OCI-LY3 (cell line): ENCODE results near the gene CCDC9B.

Experiments
- EZH2phosphoT487 ChIP-seq: fragments of 200-600 bp; shearing (Covaris generic); IDR thresholded peaks from 2 replicates; pipeline ENCODE4 v1.6.1; 2018; ENCODE audit warnings: antibody characterized with exemption, mixed run types, low read depth
- TF ChIP-seq, protein P1 (sequence below): fragments of 200-600, 300-600 bp; sonication (generic); IDR thresholded peaks from 2 replicates; pipeline ENCODE4 v1.5.1; 2014; ENCODE audit warnings: antibody characterized with exemption, low read length, low read depth

DNA sequence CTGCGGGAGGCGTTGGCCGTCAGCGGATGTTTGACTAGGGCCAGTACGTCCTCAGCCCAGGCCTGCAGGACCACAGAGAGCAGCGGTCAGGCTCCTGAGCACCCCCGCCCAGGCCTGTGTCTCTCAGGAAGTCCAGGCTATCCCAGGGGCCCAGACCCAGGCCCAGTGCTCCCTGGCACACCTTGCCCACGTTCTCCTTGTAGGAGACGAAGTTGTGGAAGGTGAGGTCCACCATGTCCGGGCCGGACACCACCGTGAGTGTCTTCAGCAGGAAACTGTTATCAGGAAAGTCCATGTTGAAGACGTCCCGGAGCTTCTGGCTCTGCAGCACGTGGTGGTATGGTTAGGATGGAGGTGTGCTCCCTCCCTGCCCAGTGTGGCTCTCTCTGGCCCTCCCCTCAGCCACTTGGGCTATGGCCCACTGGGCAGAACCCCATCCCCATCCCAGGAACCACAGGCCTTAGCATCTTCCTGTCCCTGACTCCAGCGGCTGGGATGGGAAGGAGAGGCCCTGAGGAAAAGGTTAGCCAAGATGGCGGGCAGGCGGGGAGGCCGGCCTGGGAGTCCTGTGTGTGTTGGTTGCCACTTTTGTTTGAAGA, 38.4 kb downstream of the CCDC9B start:
- TF ChIP-seq, protein P1, sequence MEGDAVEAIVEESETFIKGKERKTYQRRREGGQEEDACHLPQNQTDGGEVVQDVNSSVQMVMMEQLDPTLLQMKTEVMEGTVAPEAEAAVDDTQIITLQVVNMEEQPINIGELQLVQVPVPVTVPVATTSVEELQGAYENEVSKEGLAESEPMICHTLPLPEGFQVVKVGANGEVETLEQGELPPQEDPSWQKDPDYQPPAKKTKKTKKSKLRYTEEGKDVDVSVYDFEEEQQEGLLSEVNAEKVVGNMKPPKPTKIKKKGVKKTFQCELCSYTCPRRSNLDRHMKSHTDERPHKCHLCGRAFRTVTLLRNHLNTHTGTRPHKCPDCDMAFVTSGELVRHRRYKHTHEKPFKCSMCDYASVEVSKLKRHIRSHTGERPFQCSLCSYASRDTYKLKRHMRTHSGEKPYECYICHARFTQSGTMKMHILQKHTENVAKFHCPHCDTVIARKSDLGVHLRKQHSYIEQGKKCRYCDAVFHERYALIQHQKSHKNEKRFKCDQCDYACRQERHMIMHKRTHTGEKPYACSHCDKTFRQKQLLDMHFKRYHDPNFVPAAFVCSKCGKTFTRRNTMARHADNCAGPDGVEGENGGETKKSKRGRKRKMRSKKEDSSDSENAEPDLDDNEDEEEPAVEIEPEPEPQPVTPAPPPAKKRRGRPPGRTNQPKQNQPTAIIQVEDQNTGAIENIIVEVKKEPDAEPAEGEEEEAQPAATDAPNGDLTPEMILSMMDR, result no peak
- no peak for TF ChIP-seq EZH2phosphoT487
